ENCODE data around the gene SMAD3. TPM values are rescaled to one million over a fixed set of nuclear protein-coding genes. Genes with fewer than 3 reads are reported as not detected.

SMAD3 gene
- total and polyA plus RNA-seq, 8 donors: 30.9 to 53.6 (median 50.4) TPM

GRCh38 chr15:67091980-67092677 is 26.7 kb downstream of the SMAD3 start:
- H3K27me3 ChIP-seq: no peaks in the 10 kb centered on the region
- peaks cover 17 to 75% of the 10 kb centered on the region in 2 donors for H3K4me1 ChIP-seq
- TF ChIP-seq CTCF (IDR thresholded peaks at IDR 0.05): no peak
- no peak overlapping the region for H3K4me3 ChIP-seq
- H3K36me3 ChIP-seq: peaks cover 0 to 15% of the 10 kb centered on the region in 2 donors
- ATAC-seq (no peak), DNase-seq (no peak)
- peak overlapping the region in 1 of 2 donors; percentile 61 for H3K27ac ChIP-seq
- intact Hi-C loops (cut with DNase I): no loop called here
- no peaks in the 10 kb centered on the region for H3K9me3 ChIP-seq

GRCh38 chr15:67092752-67093503 is 27.5 kb downstream of the SMAD3 start:
- H3K36me3 ChIP-seq: peaks cover 0 to 15% of the 10 kb centered on the region in 2 donors
- H3K4me3 ChIP-seq: no peak overlapping the region
- ATAC-seq (no peak), DNase-seq (no peak)
- H3K9me3 ChIP-seq: no peaks in the 10 kb centered on the region
- TF ChIP-seq CTCF (IDR thresholded peaks at IDR 0.05): no peak
- no peak overlapping the region for H3K27ac ChIP-seq
- intact Hi-C loops (cut with DNase I): no loop called here
- H3K4me1 ChIP-seq: peaks cover 23 to 77% of the 10 kb centered on the region in 2 donors
- H3K27me3 ChIP-seq: no peaks in the 10 kb centered on the region

GRCh38 chr15:67093504-67093862 is 28.1 kb downstream of the SMAD3 start:
- DNase-seq (peak in 2 of 4 donors; percentile 65 to 82), ATAC-seq (peak; percentile 23)
- Histone ChIP-seq H3K9me3 (no peaks in the 10 kb centered on the region), H3K27me3 (no peaks in the 10 kb centered on the region), H3K4me3 (no peak overlapping the region), H3K4me1 (peaks cover 23 to 79% of the 10 kb centered on the region in 2 donors), H3K36me3 (peaks cover 0 to 15% of the 10 kb centered on the region in 2 donors), H3K27ac (no peak overlapping the region)
- intact Hi-C loops (cut with DNase I): no loop called here
- TF ChIP-seq CTCF (IDR thresholded peaks at IDR 0.05): no peak

GRCh38 chr15:67094001-67094826 is 28.8 kb downstream of the SMAD3 start:
- intact Hi-C loops (cut with DNase I): no loop called here
- Histone ChIP-seq H3K9me3 (no peaks in the 10 kb centered on the region), H3K27ac (no peak overlapping the region), H3K4me3 (no peak overlapping the region), H3K36me3 (peaks cover 0 to 15% of the 10 kb centered on the region in 2 donors), H3K27me3 (no peaks in the 10 kb centered on the region), H3K4me1 (peaks cover 19 to 82% of the 10 kb centered on the region in 2 donors)
- ATAC-seq (no peak), DNase-seq (no peak)
- TF ChIP-seq CTCF (IDR thresholded peaks at IDR 0.05): no peak

Data from left lung (tissue), 10 donors.